PC-9 (cell line): Measurements from ENCODE around the gene LIMS1.

Source experiments
- CTCF ChIP-seq: fragments of 200-600 bp; sonication (generic); conservative IDR thresholded peaks from 2 replicates; pipeline ENCODE4 v1.6.1; 2017; ENCODE audit warnings: mixed run types, antibody characterized with exemption, mild to moderate bottlenecking, moderate library complexity
- EZH2 ChIP-seq: fragments of 200-600 bp; sonication (generic); IDR thresholded peaks from 2 replicates; pipeline ENCODE4 v1.8.0; 2017; ENCODE audit warnings: antibody characterized with exemption, low read depth

DNA sequence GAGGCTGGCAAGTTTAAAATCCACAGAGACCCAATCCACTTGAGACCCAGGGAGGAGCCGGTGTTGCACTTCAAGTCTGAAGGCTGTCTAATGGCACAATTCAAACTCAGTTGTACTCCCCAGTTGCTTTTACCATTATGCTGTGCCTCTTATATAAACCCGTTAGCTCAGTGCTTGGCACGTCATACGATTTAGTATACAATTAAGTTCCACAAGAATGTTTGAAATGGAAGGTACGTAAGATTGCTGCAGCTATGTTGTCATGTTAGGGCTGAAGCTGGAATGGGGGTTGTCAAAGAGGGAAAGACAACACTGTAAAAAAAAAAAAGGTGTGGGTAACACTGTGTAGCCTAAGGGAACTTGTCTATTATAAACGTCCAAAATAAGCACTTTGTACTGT is 30.2 kb downstream of the LIMS1 start:
- TF ChIP-seq CTCF (no peak), EZH2 (no peak)
